AG10803 (cell line): ENCODE results near the gene ANGEL1.

Experiments used
- DNase-seq: peaks from one replicate; pipeline ENCODE4 v3.0.0; 2010; ENCODE audit warnings: low read depth
- H3K4me3 ChIP-seq: 2 replicates; pipeline ENCODE4 v1.5.1; 2011; ENCODE audit warnings: mild to moderate bottlenecking, low read length, control low read depth
- CTCF ChIP-seq: conservative IDR thresholded peaks from 2 replicates; pipeline ENCODE4 v1.5.1; 2011; ENCODE audit warnings: mild to moderate bottlenecking, low read length, control low read depth, inconsistent platforms

ANGEL1 gene

GRCh38 chr14:76774821-76775694 is 37.6 kb downstream of the ANGEL1 start:
- no peak for DNase-seq
- no peak overlapping the region for H3K4me3 ChIP-seq
- no peak for TF ChIP-seq CTCF

GRCh38 chr14:76773956-76774820 is 38.5 kb downstream of the ANGEL1 start:
- DNase-seq = no peak
- TF ChIP-seq CTCF = no peak
- no peak overlapping the region for H3K4me3 ChIP-seq

GRCh38 chr14:76773188-76773885 is 39.3 kb downstream of the ANGEL1 start:
- 0 out of 2 replicates have a peak, but pooled peaks have one; percentile 8 for TF ChIP-seq CTCF
- peak; percentile 78 for DNase-seq
- H3K4me3 ChIP-seq = no peak overlapping the region

DNA sequence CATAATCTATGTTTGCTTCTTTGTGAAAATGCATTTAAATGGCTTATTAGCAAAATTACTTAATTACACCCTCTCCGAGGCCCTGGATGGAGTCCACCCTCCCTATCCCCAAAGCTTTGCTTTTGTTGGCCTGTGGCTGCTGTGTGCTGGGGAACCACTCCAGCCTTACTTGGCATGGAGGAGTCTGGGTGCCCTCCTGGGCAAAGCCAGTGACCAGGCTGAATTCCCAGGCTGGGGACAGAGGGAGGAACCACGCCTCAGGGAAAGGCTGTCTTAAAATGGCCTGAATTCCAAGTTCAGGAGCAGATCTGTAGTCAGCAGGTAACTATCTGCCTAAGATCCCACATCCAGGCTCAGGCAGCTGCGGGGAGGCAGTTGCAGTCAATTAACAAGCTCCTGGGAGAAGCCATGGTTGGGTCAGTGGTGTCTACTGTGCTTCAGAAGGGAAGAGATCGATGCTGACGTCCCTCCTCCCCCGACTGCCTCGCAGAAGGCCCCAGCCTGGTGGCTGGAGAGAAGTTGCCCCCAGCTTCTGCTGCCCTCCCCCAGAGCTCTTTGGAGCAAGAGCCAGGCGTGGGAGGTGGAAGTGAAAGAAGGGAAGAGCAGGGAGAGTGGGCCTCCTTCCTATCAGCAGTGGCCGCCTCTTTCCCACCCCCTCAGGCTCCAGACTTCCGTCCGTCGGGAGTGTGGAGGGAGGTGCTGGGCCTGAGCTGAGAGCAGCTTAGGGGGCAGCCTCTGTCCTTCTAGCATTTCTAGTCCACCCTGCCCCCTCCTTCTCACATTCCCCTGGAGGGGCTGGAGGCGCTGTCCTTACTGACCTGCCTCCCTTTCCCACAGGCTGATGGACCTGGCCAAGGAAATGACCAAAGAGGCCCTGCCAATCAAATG is 40.1 kb downstream of the ANGEL1 start:
- DNase-seq = no peak
- H3K4me3 ChIP-seq = no peak overlapping the region
- TF ChIP-seq CTCF = no peak

- DNase-seq = no peak
- no peak overlapping the region for H3K4me3 ChIP-seq
- no peak for TF ChIP-seq CTCF
These were observed 41.2 kb downstream of the ANGEL1 start for GRCh38 chr14:76771437-76771980.
